IPS-15b (cell line): Measurements from ENCODE around the gene LDLRAD4.

Experiments
- H3K27me3 ChIP-seq: one replicate; pipeline ENCODE4 v1.6.1; 2013; ENCODE audit warnings: low read length; ENCODE audit not compliant: control insufficient read depth, insufficient read depth
- H3K36me3 ChIP-seq: one replicate; pipeline ENCODE4 v1.6.1; 2013; ENCODE audit warnings: low read length; ENCODE audit not compliant: control insufficient read depth, insufficient read depth
- H3K4me1 ChIP-seq: one replicate; pipeline ENCODE4 v1.6.1; 2013; ENCODE audit warnings: mild to moderate bottlenecking, low read length; ENCODE audit not compliant: control insufficient read depth, insufficient read depth
- H3K4me3 ChIP-seq: one replicate; pipeline ENCODE4 v1.5.1; 2013; ENCODE audit warnings: low read depth, low read length
- H3K9ac ChIP-seq: one replicate; pipeline ENCODE4 v1.6.1; 2013; ENCODE audit warnings: low read depth, mild to moderate bottlenecking, low read length
- H3K9me3 ChIP-seq: one replicate; pipeline ENCODE4 v1.6.1; 2013; ENCODE audit warnings: mild to moderate bottlenecking, low read length; ENCODE audit not compliant: control insufficient read depth, insufficient read depth

Gene LDLRAD4

GRCh38 chr18:13444430-13445240 is 226.1 kb downstream of the LDLRAD4 start:
- no peaks in the 10 kb centered on the region for H3K9me3 ChIP-seq
- peaks cover 14% of the 10 kb centered on the region for H3K27me3 ChIP-seq
- H3K9ac ChIP-seq = no peak overlapping the region
- H3K4me3 ChIP-seq = no peak overlapping the region
- H3K4me1 ChIP-seq = peaks cover 10% of the 10 kb centered on the region
- H3K36me3 ChIP-seq = no peaks in the 10 kb centered on the region

DNA sequence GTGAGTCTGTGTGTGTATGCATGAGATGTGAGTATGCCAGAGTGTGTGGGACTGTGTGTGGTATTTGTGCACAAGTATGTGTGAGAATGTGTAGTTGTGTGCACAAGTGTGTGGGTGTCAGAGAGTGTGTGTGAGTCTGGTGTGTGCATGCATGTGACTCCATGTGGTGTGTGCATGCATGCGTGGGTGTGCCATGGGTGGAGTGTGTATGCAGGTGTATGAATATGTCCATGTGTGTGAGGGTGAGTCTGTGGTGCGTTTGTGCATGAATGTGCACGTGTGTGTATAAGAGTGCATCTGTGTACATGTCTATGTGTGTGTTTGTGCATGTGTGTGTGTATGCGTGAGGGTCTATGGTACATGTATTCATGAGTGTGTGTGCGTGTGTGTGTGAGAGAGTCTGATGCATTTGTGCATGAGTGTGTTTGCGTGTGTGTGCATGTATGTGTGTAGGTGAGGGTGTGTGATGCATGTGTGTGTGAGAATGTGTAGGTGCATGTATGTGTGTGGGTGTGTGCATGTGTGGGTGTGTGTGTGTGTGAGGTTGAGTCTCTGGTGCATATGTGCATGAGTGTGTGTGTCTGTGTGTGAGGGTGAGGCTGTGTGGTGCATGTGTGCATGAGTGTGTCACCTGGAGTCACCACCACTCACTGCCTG is 226.8 kb downstream of the LDLRAD4 start:
- Histone ChIP-seq H3K27me3 (peaks cover 16% of the 10 kb centered on the region), H3K9me3 (no peaks in the 10 kb centered on the region), H3K9ac (no peak overlapping the region), H3K36me3 (no peaks in the 10 kb centered on the region), H3K4me1 (peaks cover 10% of the 10 kb centered on the region), H3K4me3 (no peak overlapping the region)

GRCh38 chr18:13446024-13446423 is 227.5 kb downstream of the LDLRAD4 start:
- no peak overlapping the region for H3K9ac ChIP-seq
- peaks cover 16% of the 10 kb centered on the region for H3K27me3 ChIP-seq
- no peaks in the 10 kb centered on the region for H3K36me3 ChIP-seq
- H3K9me3 ChIP-seq = no peaks in the 10 kb centered on the region
- H3K4me3 ChIP-seq = no peak overlapping the region
- peaks cover 10% of the 10 kb centered on the region for H3K4me1 ChIP-seq

DNA sequence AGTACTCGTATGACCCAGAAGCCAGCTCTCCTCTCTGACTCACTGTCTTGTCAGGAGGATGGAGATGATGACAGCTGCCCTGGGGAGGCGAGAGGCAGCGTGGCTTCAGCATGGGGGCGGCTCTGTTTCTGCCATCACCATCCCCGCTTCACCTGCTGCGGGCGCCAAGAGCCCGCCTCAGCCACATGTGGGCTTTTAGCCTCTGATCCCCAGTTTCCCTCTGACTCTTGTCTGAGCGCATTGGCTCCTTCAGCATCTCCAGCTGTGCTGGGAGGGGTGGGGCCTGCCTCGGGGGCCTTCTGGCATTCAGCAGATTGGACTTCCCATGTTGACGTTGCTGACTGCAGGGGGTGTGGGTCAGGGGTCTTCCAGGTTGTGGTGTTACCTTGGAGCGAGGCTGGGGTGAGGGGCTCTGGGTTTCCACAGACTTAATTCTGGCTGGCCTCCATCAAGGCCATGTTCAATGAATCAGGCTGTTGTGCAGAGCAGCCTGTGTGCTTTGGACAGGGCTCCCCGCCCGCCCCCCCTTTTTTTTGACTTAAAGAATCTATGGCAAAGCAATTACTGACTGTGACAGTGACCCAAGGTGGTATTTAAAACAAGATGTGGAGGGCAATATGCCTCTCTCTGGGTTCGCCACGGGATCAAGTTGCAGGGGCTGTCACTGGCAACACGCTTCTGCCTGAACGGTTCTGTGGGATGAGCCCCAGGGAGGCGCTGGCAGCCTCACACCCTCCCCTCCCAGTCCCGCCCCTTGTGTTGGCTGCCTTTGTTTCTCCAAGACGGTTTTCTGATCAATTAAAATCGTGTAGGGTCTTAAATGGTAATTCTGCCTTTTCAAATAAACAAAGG is 228.3 kb downstream of the LDLRAD4 start:
- H3K9ac ChIP-seq = no peak overlapping the region
- no peaks in the 10 kb centered on the region for H3K9me3 ChIP-seq
- peaks cover 16% of the 10 kb centered on the region for H3K4me1 ChIP-seq
- H3K27me3 ChIP-seq = peaks cover 16% of the 10 kb centered on the region
- no peak overlapping the region for H3K4me3 ChIP-seq
- no peaks in the 10 kb centered on the region for H3K36me3 ChIP-seq

DNA sequence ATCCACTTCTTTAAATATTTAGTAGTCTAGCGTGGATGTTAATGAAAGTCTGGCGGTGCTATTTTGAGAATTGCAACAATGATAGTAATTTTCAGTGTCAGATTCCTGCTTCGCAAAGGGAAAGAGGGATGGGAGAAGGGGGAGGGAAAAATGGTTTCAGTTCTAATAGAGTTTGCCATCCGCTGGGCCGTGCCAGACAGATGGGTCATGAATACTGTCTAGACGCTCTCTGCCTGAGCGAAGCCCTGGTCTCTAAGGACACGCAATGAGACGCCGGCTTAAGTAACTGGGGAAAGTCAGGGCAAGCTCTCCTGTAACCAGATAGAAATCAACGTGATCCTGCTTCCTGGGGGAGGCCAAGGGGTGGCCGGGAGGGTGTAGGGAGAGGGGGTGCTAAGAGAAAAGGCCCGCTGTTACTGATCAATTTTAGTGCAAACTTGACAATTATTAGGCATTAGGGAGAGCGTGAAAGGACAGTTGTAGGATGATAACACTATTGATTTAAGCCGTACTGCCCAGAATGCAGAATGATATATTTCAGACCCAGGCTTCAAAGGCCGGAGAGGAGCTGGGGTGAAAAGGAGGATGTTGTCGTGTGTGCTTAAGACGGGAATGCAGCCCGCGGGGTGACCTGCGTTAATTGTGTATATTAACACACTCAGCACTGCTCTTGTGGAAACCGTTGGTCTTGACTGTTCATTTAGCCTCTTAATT is 229.2 kb downstream of the LDLRAD4 start:
- Histone ChIP-seq H3K9ac (no peak overlapping the region), H3K4me3 (no peak overlapping the region), H3K4me1 (peaks cover 22% of the 10 kb centered on the region), H3K9me3 (no peaks in the 10 kb centered on the region), H3K36me3 (no peaks in the 10 kb centered on the region), H3K27me3 (peaks cover 16% of the 10 kb centered on the region)

DNA sequence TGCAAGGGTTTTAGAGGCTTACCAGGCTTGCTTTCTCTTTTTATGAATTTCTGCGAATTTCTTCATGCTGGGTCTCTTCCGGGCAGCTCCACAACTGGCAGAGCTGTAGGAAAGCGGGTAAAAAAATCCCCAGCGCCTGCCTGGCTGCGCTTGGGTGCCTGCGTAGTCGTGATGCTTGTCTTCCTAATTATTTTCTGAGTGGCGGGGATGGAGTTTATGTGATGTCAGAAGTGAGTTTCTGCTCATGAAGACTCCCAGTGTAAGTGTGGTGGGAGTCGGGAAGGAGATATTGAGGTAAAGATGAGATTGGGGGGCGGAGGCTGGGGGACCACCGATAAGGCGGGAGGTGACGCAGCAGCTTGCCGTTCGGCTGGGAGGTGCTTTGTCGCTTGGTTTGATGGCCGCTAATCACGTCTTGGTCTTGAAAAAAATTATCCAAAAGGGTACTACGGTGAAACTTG is 229.8 kb downstream of the LDLRAD4 start:
- H3K4me1 ChIP-seq = peaks cover 26% of the 10 kb centered on the region
- no peaks in the 10 kb centered on the region for H3K9me3 ChIP-seq
- H3K27me3 ChIP-seq = peaks cover 16% of the 10 kb centered on the region
- H3K4me3 ChIP-seq = no peak overlapping the region
- no peaks in the 10 kb centered on the region for H3K36me3 ChIP-seq
- H3K9ac ChIP-seq = no peak overlapping the region

DNA sequence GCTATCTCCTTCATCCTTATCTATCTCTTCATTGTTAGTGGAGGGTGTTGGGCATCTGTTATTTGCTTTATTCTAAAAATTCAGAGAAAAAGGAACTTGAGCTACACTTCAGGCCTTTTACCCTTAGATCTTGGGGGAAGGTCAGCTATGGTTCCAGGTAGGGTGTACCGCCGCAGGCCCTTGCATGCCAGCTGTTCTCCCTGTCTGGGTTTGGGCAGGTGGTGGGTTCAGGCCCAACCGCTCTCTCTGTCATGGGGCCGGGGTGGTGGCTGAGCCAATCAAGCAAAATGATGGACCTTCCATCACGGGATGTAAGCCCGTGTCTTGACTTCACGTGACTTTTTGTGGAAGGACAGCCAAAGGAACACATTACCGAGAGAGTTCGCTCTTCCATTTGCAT is 231.1 kb downstream of the LDLRAD4 start:
- Histone ChIP-seq H3K4me3 (no peak overlapping the region), H3K9me3 (no peaks in the 10 kb centered on the region), H3K9ac (no peak overlapping the region), H3K4me1 (peaks cover 27% of the 10 kb centered on the region), H3K36me3 (no peaks in the 10 kb centered on the region), H3K27me3 (peaks cover 14% of the 10 kb centered on the region)

GRCh38 chr18:13450289-13451212 is 232.0 kb downstream of the LDLRAD4 start:
- no peaks in the 10 kb centered on the region for H3K9me3 ChIP-seq
- H3K36me3 ChIP-seq = no peaks in the 10 kb centered on the region
- peaks cover 27% of the 10 kb centered on the region for H3K4me1 ChIP-seq
- H3K9ac ChIP-seq = no peak overlapping the region
- H3K27me3 ChIP-seq = peaks cover 14% of the 10 kb centered on the region
- H3K4me3 ChIP-seq = no peak overlapping the region

- H3K27me3 ChIP-seq = peaks cover 14% of the 10 kb centered on the region
Observed at GRCh38 chr18:13451213-13451540, 232.6 kb downstream of the LDLRAD4 start.

GRCh38 chr18:13451661-13452387 is 233.3 kb downstream of the LDLRAD4 start:
- Histone ChIP-seq H3K4me1 (peaks cover 27% of the 10 kb centered on the region), H3K4me3 (no peak overlapping the region), H3K27me3 (peaks cover 14% of the 10 kb centered on the region), H3K36me3 (no peaks in the 10 kb centered on the region), H3K9ac (no peak overlapping the region), H3K9me3 (no peaks in the 10 kb centered on the region)

More at GRCh38 chr18:13451213-13451540, 232.6 kb downstream of the LDLRAD4 start:
- Histone ChIP-seq H3K4me3 (no peak overlapping the region), H3K9me3 (no peaks in the 10 kb centered on the region), H3K36me3 (no peaks in the 10 kb centered on the region), H3K4me1 (peaks cover 27% of the 10 kb centered on the region), H3K9ac (no peak overlapping the region)
